ENCODE measurements around the gene LHX6.

LHX6 gene

GRCh38 chr9:122216798-122217418, 11.8 kb downstream of the LHX6 start:
- no peak for DNase-seq (ENCODE audit: low read depth in 2 of 3, low spot score in 1 of 3)

GRCh38 chr9:122216138-122216797, 12.5 kb downstream of the LHX6 start:
- DNase-seq (ENCODE audit: low read depth in 2 of 3, low spot score in 1 of 3) = no peak

GRCh38 chr9:122215663-122216062, 13.1 kb downstream of the LHX6 start:
- no peak for DNase-seq (ENCODE audit: low read depth in 2 of 3, low spot score in 1 of 3)

- DNase-seq (ENCODE audit: low read depth in 2 of 3, low spot score in 1 of 3) = no peak
Measured at GRCh38 chr9:122214507-122214906, 14.2 kb downstream of the LHX6 start.

GRCh38 chr9:122213589-122214413, 15.0 kb downstream of the LHX6 start:
- peak; percentile 32 to 50 (median 37) for DNase-seq (ENCODE audit: low read depth in 2 of 3, low spot score in 1 of 3)

- no peak for DNase-seq (ENCODE audit: low read depth in 2 of 3, low spot score in 1 of 3)
Measured at GRCh38 chr9:122213102-122213588, 15.6 kb downstream of the LHX6 start.

GRCh38 chr9:122212473-122213004, 16.2 kb downstream of the LHX6 start:
- DNase-seq (ENCODE audit: low read depth in 2 of 3, low spot score in 1 of 3) = no peak

- no peak for DNase-seq (ENCODE audit: low read depth in 2 of 3, low spot score in 1 of 3)
Measured at GRCh38 chr9:122209451-122209850, 19.3 kb downstream of the LHX6 start.

- DNase-seq (ENCODE audit: low read depth in 2 of 3, low spot score in 1 of 3) = no peak
Measured at GRCh38 chr9:122207096-122207495, 21.7 kb downstream of the LHX6 start.

GRCh38 chr9:122206118-122207046, 22.4 kb downstream of the LHX6 start:
- DNase-seq (ENCODE audit: low read depth in 2 of 3, low spot score in 1 of 3) = no peak

GRCh38 chr9:122205176-122205575, 23.6 kb downstream of the LHX6 start:
- no peak for DNase-seq (ENCODE audit: low read depth in 2 of 3, low spot score in 1 of 3)

GRCh38 chr9:122204491-122204890, 24.3 kb downstream of the LHX6 start:
- DNase-seq (ENCODE audit: low read depth in 2 of 3, low spot score in 1 of 3) = no peak

- no peak for DNase-seq (ENCODE audit: low read depth in 2 of 3, low spot score in 1 of 3)
Measured at GRCh38 chr9:122204055-122204454, 24.7 kb downstream of the LHX6 start.

- DNase-seq (ENCODE audit: low read depth in 2 of 3, low spot score in 1 of 3) = no peak
Measured at GRCh38 chr9:122202111-122202510, 26.6 kb downstream of the LHX6 start.

- DNase-seq (ENCODE audit: low read depth in 2 of 3, low spot score in 1 of 3) = no peak
Measured at GRCh38 chr9:122201641-122202040, 27.1 kb downstream of the LHX6 start.

- DNase-seq (ENCODE audit: low read depth in 2 of 3, low spot score in 1 of 3) = no peak
Measured at GRCh38 chr9:122200960-122201595, 27.7 kb downstream of the LHX6 start.

- DNase-seq (ENCODE audit: low read depth in 2 of 3, low spot score in 1 of 3) = no peak
Measured at GRCh38 chr9:122197882-122198281, 30.9 kb downstream of the LHX6 start.

- DNase-seq (ENCODE audit: low read depth in 2 of 3, low spot score in 1 of 3) = no peak
Measured at GRCh38 chr9:122197426-122197825, 31.3 kb downstream of the LHX6 start.

GRCh38 chr9:122195875-122196274, 32.9 kb downstream of the LHX6 start:
- DNase-seq (ENCODE audit: low read depth in 2 of 3, low spot score in 1 of 3) = no peak

- no peak for DNase-seq (ENCODE audit: low read depth in 2 of 3, low spot score in 1 of 3)
Measured at GRCh38 chr9:122193651-122194050, 35.1 kb downstream of the LHX6 start.

Measured in stimulated activated CD4-positive, alpha-beta T cell treated with anti-CD3 and anti-CD28 coated beads, Interleukin-12 subunit alpha, Interleukin-12 subunit beta, amount 100 ng/mL, for 48 hours (primary cell).